Smooth muscle cell (in vitro differentiated cells): Measurements from ENCODE around the gene LBHD1. TPM values are rescaled to one million over a fixed set of nuclear protein-coding genes. Genes with fewer than 3 reads are reported as not detected.

ENCODE experiments used
- DNase-seq: peaks from one replicate; lab custom pipeline; 2025; ENCODE audit not compliant: unreplicated experiment; lab: John Stamatoyannopoulos, UW
- H2AFZ ChIP-seq: fragments of 200-600 bp; sonication (generic); 2 replicates; pipeline ENCODE4 v1.6.0; 2016; ENCODE audit warnings: antibody characterized with exemption, low read depth, mild to moderate bottlenecking
- H3F3A ChIP-seq: fragments of 200-600 bp; sonication (generic); 2 replicates; pipeline ENCODE4 v1.6.0; 2017; ENCODE audit warnings: antibody characterized with exemption, low read depth
- H3K27ac ChIP-seq: fragments of 200-600 bp; sonication (generic); 2 replicates; pipeline ENCODE4 v1.5.1; 2016; ENCODE audit warnings: low read depth, mild to moderate bottlenecking
- H3K27me3 ChIP-seq: fragments of 200-600 bp; sonication (generic); 2 replicates; pipeline ENCODE4 v1.6.1; 2016; ENCODE audit warnings: low read depth, mild to moderate bottlenecking
- H3K36me3 ChIP-seq: fragments of 200-600 bp; sonication (generic); 2 replicates; pipeline ENCODE4 v1.5.1; 2016; ENCODE audit warnings: low read depth
- H3K4me1 ChIP-seq: fragments of 200-600 bp; sonication (generic); 2 replicates; pipeline ENCODE4 v1.5.1; 2016; ENCODE audit warnings: low read depth
- H3K4me2 ChIP-seq: fragments of 200-600 bp; sonication (generic); 2 replicates; pipeline ENCODE4 v1.6.0; 2016; ENCODE audit warnings: mild to moderate bottlenecking
- H3K4me3 ChIP-seq: fragments of 200-600 bp; sonication (generic); 2 replicates; pipeline ENCODE4 v1.5.1; 2016; ENCODE audit warnings: mild to moderate bottlenecking
- H3K79me2 ChIP-seq: fragments of 200-600 bp; sonication (generic); 2 replicates; pipeline ENCODE4 v1.6.0; 2016; ENCODE audit warnings: low read depth, mild to moderate bottlenecking
- H3K9ac ChIP-seq: fragments of 200-600 bp; sonication (generic); 2 replicates; pipeline ENCODE4 v1.6.0; 2016; ENCODE audit warnings: low read depth
- H3K9me3 ChIP-seq: fragments of 200-600 bp; sonication (generic); replicated peaks from 2 replicates; pipeline ENCODE4 v1.5.1; 2016; ENCODE audit warnings: low read depth
- H4K20me1 ChIP-seq: fragments of 200-600 bp; sonication (generic); 2 replicates; pipeline ENCODE4 v1.6.0; 2016; ENCODE audit warnings: low read depth
- CTCF ChIP-seq: fragments of 200-600 bp; sonication (generic); IDR thresholded peaks from 2 replicates; pipeline ENCODE4 v1.5.1; 2017; ENCODE audit warnings: borderline replicate concordance, mild to moderate bottlenecking, antibody characterized with exemption; ENCODE audit not compliant: insufficient read depth, poor library complexity, severe bottlenecking
- WGBS: methylation state at CpG from one replicate; pipeline ENCODE4 v1.1.7; 2016; ENCODE audit warnings: low lambda C conversion rate; 5-methylcytosine and 5-hydroxymethylcytosine counted together
- polyA plus RNA-seq: library from polyadenylated mRNA; unstranded; fragments of >200 nt; fragmentation: Nextera tagmentation; extraction: Ambion mirVana; gene quantifications from 2 replicates; pipeline ENCODE4 v1.2.1, GENCODE V29; 2016
- total RNA-seq: library from RNA; depleted of rRNA; stranded (reverse); fragments of >200 nt; gene quantifications from 2 replicates; pipeline ENCODE4 v1.2.3, GENCODE V29; 2014

The LBHD1 gene
- total and polyA plus RNA-seq, 2 experiments from 2014 or later: 3.9 to 5.6 TPM

- WGBS: 6% methylated on average over 46 of the region's 47 CpGs
- Histone ChIP-seq H3K4me2 (peak overlapping the region; percentile 90), H3K4me1 (peaks cover 37% of the 10 kb centered on the region)
These were observed 37.4 kb upstream of the LBHD1 start for GRCh38 chr11:62709247-62710000.

GRCh38 chr11:62708793-62709192 lies 36.7 kb upstream of the LBHD1 start:
- peak overlapping the region; percentile 98 for H3K27ac ChIP-seq
- peak overlapping the region; percentile 64 for H3K4me3 ChIP-seq
- peak overlapping the region; percentile 90 for H3K4me2 ChIP-seq
- no peak for TF ChIP-seq CTCF
- peaks cover 52% of the 10 kb centered on the region for H3F3A ChIP-seq
- no peaks in the 10 kb centered on the region for H3K36me3 ChIP-seq
- H3K27me3 ChIP-seq: no peaks in the 10 kb centered on the region
- H3K9me3 ChIP-seq: no peaks in the 10 kb centered on the region
- peak overlapping the region; percentile 81 for H2AFZ ChIP-seq
- peaks cover 16% of the 10 kb centered on the region for H3K79me2 ChIP-seq
- no peaks in the 10 kb centered on the region for H4K20me1 ChIP-seq
- peaks cover 37% of the 10 kb centered on the region for H3K4me1 ChIP-seq
- no peak for DNase-seq
- H3K9ac ChIP-seq: peak overlapping the region; percentile 97
- 16% methylated on average over 7 of the region's 7 CpGs for WGBS

More at GRCh38 chr11:62709247-62710000, 37.4 kb upstream of the LBHD1 start:
- peak overlapping the region; percentile 97 for H3K9ac ChIP-seq
- H3K9me3 ChIP-seq: no peaks in the 10 kb centered on the region
- peak; percentile 73 for DNase-seq
- H3F3A ChIP-seq: peaks cover 56% of the 10 kb centered on the region
- H2AFZ ChIP-seq: peak overlapping the region; percentile 98
- H3K36me3 ChIP-seq: no peaks in the 10 kb centered on the region
- peak overlapping the region; percentile 64 for H3K4me3 ChIP-seq
- peak overlapping the region; percentile 98 for H3K27ac ChIP-seq
- H3K27me3 ChIP-seq: no peaks in the 10 kb centered on the region
- no peak for TF ChIP-seq CTCF
- H4K20me1 ChIP-seq: no peaks in the 10 kb centered on the region
- peaks cover 13% of the 10 kb centered on the region for H3K79me2 ChIP-seq

- WGBS: 85% methylated on average over 4 of the region's 5 CpGs
- peak overlapping the region; percentile 98 for H3K27ac ChIP-seq
- no peaks in the 10 kb centered on the region for H4K20me1 ChIP-seq
- peak overlapping the region; percentile 90 for H3K4me2 ChIP-seq
- peak overlapping the region; percentile 64 for H3K4me3 ChIP-seq
- no peak overlapping the region for H2AFZ ChIP-seq
- no peaks in the 10 kb centered on the region for H3K27me3 ChIP-seq
- H3K4me1 ChIP-seq: peaks cover 37% of the 10 kb centered on the region
- H3K9ac ChIP-seq: peak overlapping the region; percentile 97
- no peaks in the 10 kb centered on the region for H3K9me3 ChIP-seq
- peaks cover 20% of the 10 kb centered on the region for H3K79me2 ChIP-seq
- no peak for TF ChIP-seq CTCF
- no peak for DNase-seq
- H3K36me3 ChIP-seq: no peaks in the 10 kb centered on the region
- peaks cover 51% of the 10 kb centered on the region for H3F3A ChIP-seq
These were observed 36.3 kb upstream of the LBHD1 start for GRCh38 chr11:62708392-62708791.
